HG02943 (cell line): ENCODE results near the gene CCL23.
"Not testable (repeated sequence)": the region's sequence is repeated elsewhere in the genome, so short reads cannot be mapped to it uniquely, and the experiment has no call there.

Experiments
- ATAC-seq: cut with Tn5 transposase; IDR thresholded peaks from one replicate; pipeline ENCODE4 v1.9.1; 2021; ENCODE audit warnings: mild to moderate bottlenecking, low read depth, moderate library complexity; ENCODE audit not compliant: unreplicated experiment

The CCL23 gene, protein sequence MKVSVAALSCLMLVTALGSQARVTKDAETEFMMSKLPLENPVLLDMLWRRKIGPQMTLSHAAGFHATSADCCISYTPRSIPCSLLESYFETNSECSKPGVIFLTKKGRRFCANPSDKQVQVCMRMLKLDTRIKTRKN

GRCh38 chr17:36017799-36018198, at the start of gene CCL23:
Gene CCL23, minus strand, starts transcription at chr17:36017972. Its CDS starts 75 bp downstream, at chr17:36017897.
- ATAC-seq, result no peak

DNA sequence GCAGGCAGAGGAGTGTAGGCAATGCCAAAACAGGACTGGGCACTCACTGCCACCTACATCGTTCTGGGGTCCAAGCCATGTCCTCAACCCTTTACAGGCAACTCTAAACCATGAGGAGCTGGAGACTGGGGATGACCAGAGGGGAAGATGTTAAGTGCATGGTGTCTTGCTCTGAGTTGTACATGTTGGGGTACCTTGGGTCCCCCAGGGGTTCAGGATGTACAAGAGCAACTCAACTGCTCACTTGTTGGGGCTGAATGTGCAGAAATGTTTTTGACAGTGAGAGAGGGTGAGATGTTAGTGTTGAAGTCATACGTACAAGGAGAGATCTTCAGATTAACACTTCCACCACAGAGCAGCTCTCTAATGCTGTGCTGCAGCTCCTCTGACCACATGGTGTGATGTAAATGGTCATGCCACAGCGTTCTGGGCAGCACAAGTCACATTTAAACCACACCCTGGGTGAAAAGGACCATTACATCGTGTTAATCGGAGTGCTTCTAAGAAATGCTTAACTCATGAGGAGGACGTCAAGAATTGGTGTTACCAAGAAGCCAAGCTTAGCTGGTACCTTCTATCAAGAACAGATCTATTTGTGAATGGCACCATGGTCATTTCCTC, 48.7 kb upstream of the CCL23 start:
- no peak for ATAC-seq

DNA sequence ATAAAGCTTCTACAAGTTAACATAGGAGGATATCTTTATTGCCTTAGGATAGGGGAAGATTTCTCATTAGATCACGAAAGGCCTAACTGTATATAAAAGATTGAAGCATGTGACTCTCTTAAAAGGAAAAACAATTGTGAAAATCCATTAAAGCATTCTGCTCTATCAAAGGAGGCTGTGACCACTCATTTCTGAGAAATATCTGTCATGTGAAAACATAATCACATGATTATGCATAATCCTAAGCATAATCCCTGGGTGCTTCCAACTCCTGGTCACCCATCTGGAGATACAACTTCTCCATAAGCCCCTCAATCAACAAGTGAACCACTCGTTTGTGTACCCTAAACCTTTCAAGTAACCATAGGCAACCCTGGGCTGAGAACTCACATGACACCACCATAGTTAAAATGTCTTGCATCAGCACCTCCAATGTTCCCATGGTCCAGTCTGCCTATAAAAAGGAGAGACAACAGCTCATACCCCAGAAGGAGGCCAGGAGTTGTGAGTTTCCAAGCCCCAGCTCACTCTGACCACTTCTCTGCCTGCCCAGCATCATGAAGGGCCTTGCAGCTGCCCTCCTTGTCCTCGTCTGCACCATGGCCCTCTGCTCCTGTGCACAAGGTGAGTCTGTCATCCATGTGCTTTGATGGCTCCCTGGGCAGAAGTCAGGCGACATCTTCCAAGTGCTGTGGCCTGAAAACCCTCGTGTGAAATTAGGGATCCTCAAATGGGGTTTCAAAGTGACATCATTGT, 46.2 kb upstream of the CCL23 start, which contains the start of gene CCL18:
Gene CCL18, plus strand, starts transcription at position 487 of the 756 bp plus-strand sequence. Its CDS starts 71 bp downstream, at position 558.
- no peak for ATAC-seq

- no peak for ATAC-seq
Observed at GRCh38 chr17:36060816-36061215, 43.0 kb upstream of the CCL23 start.

DNA sequence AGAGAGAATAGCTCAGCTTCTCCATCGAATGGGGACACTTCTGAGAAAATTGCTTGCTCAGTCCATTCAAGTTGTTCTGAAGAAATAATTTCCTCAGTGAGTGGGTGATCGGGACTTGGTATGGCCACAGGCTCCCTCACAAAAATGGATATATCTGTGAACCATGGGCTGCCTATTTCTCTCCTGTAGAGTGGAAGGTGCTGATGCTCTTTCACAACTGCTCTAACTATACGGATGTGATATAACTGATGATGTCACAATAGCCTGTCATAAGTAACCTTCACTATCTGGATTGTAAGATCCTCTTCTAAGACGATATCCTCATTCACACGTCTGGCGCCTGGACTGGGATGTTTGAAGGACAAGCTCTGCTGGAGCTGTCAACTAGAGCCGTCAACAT, 41.6 kb upstream of the CCL23 start:
- no peak for ATAC-seq

- ATAC-seq, result no peak
Observed at GRCh38 chr17:36057911-36058310, 40.1 kb upstream of the CCL23 start.

- no peak for ATAC-seq
Observed at GRCh38 chr17:36055921-36056520, 38.2 kb upstream of the CCL23 start.

DNA sequence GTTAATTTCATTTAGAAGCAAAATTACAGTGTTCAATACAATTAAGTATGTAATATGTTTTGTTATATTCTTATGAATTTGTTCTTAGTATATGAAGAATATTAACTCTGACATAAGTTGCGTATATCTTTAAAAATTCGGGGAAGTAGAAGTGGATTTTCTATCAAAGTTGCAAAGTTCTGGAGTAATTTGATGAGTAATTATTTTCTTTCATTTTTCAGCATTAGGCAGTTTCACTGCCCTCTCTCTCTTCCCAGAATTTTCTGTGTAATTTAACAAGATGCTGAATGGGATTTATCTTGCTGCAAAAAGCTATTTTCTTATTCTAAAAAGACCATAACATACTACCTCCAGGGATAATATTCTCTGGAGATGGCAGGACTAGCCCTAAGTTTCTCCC, 37.4 kb upstream of the CCL23 start:
- no peak for ATAC-seq

GRCh38 chr17:36049643-36050042, 31.9 kb upstream of the CCL23 start:
- no peak for ATAC-seq

GRCh38 chr17:36048066-36048465, 30.3 kb upstream of the CCL23 start:
- ATAC-seq, result no peak

DNA sequence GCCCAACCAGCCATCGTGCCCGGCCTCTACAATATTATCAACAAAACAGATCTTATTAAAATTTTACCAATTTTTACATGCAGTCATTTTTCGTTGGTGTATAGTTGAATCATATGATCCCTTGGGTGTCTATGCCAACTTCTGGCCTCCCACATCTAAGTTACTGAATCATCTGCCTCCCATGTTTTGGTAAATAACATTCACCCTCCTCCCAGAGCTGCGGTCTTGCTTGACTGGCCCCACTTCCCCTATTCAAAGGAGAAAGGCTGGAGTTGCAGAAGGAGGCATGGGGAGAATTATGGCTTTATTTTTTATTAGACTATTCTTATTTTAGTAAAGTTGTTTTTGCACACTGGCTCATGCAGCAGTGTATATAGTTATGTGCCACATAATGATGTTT, 18.5 kb upstream of the CCL23 start:
- no peak for ATAC-seq

DNA sequence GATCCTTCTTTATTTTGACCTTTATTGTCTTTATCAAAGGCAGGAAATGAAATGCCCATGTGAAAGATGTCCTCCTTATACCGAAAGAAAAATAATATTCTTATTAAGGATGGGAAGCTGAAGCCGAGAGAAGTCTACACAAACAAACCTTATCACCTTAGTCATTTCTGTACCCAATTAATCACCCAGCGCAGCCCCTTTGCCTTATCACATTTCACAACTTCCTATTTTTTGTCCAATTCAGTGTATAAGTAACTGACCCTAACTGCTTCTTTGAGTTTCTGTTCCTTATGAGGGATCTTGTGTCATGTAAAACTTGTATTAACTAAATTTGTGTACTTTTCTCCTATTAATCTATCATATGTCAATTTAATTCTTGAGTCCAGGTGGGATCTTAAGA, 16.4 kb upstream of the CCL23 start:
- no peak for ATAC-seq

DNA sequence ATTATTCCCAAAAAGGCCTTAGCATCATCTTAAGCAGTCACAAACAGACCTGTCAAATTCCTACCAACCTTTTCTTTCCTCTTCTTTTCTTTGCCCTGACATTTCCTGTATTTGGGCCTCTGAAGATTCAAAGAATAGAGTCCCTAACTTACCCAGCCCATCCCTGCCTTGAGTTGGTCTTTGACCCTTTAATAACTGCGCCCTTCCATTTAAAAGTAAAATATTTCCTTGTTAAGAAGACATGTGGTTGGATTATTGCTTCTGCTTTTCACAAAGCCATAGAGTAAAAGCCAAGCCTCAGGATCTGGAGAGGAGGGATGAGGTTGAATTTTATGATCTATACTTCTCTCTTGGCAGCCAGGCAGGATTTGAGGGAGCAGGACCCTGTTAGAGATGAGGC, 13.2 kb upstream of the CCL23 start:
- no peak for ATAC-seq

- ATAC-seq, result no peak
Observed at GRCh38 chr17:36027761-36028160, 10.0 kb upstream of the CCL23 start.

- no peak for ATAC-seq
Observed at GRCh38 chr17:36024106-36024869, 6.5 kb upstream of the CCL23 start.

- ATAC-seq, result no peak
Observed at GRCh38 chr17:36019423-36019822, 1.7 kb upstream of the CCL23 start.

- ATAC-seq, result no peak
Observed at GRCh38 chr17:36016555-36016954, 1.2 kb downstream of the CCL23 start.

DNA sequence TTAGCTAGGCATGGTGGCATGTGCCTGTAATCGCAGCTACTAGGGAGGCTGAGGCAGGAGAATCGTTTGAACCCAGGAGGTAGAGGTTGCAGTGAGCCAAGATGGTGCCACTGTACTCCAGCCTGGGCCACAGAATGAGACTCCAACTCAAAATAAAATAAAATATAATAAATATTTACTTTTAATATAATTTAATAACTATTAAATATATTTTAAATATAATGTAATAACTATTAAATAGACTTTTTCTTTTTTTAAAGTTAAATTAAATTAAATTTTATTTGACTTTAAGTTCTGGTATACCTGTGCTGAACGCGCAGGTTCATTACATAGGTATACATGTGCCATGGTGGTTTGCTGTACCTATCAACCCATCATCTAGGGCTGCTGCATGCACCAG, 1.9 kb downstream of the CCL23 start:
- ATAC-seq, result not testable (repeated sequence)

- no peak for ATAC-seq
Observed at GRCh38 chr17:36014946-36015345, 2.8 kb downstream of the CCL23 start.

GRCh38 chr17:36011201-36011600, 6.6 kb downstream of the CCL23 start:
- ATAC-seq, result no peak
